Vagina (tissue), 2 donors: ENCODE data around the gene PDCD4.
A peak's percentile ranks its signal among the peaks of the same experiment; 100 is the strongest.

ENCODE experiments used
- POLR2A ChIP-seq, 2 donors: fragments of 450-650 bp; IDR thresholded peaks; one replicate each; pipeline ENCODE4 v1.6.1; 2017; ENCODE audit warnings: antibody characterized with exemption in 2 of 2, mild to moderate bottlenecking in 2 of 2, moderate library complexity in 2 of 2
- TF ChIP-seq, protein P1 (sequence below), 3 experiments: fragments of 450-650 bp in 2 of 3; fragments of 200-600 bp in 1 of 3; sonication (generic) in 1 of 3; IDR thresholded peaks; one replicate each; pipeline ENCODE4 v1.5.1; 2017 to 2019; ENCODE audit warnings: antibody characterized with exemption in 3 of 3, mild to moderate bottlenecking in 2 of 3, moderate library complexity in 2 of 3

- TF ChIP-seq, protein P1, sequence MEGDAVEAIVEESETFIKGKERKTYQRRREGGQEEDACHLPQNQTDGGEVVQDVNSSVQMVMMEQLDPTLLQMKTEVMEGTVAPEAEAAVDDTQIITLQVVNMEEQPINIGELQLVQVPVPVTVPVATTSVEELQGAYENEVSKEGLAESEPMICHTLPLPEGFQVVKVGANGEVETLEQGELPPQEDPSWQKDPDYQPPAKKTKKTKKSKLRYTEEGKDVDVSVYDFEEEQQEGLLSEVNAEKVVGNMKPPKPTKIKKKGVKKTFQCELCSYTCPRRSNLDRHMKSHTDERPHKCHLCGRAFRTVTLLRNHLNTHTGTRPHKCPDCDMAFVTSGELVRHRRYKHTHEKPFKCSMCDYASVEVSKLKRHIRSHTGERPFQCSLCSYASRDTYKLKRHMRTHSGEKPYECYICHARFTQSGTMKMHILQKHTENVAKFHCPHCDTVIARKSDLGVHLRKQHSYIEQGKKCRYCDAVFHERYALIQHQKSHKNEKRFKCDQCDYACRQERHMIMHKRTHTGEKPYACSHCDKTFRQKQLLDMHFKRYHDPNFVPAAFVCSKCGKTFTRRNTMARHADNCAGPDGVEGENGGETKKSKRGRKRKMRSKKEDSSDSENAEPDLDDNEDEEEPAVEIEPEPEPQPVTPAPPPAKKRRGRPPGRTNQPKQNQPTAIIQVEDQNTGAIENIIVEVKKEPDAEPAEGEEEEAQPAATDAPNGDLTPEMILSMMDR (IDR thresholded peaks at IDR 0.05): peak; percentile 51 to 59 (median 51)
- no peak for TF ChIP-seq POLR2A (IDR thresholded peaks at IDR 0.05)
Measured at GRCh38 chr10:110893559-110894179, 21.9 kb downstream of the PDCD4 start.
